ENCODE data around the gene WDR62. TPM values are rescaled to one million over a fixed set of nuclear protein-coding genes. Genes with fewer than 3 reads are reported as not detected.

WDR62 gene
- polyA plus RNA-seq, 1 donor (not counting 4 experiments of a cell fraction or from before 2014, with no cell fraction given) = 2.3 TPM

DNA sequence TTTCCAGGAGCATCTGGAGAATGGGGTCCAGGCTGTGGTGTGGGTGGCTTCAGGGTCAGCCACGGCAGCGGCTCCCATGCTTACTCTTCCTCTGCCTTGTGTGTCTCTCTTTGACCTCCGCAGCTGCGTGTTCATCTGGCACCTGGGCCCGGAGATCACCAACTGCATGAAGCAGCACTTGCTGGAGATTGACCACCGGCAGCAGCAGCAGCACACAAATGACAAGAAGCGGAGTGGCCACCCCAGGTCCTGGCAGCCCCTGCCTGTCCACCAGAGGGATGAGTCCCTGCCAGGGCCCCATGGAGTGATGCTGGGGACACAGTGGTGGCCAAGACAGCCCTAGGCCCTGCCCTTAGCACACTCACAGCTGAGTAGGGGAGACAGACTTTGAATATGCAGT, 37.9 kb downstream of the WDR62 start:
- dilution Hi-C loops (cut with MboI; ENCODE audit: extremely low pct_ligation_motif_present, low sequenced_read_pairs) = no loop called here
- Histone ChIP-seq H4K20me1 (ENCODE audit: control insufficient read depth, extremely low read depth, insufficient read depth, low read length) (no peaks in the 10 kb centered on the region), H3K4me3 (ENCODE audit: control insufficient read depth in 2 of 3, extremely low read depth in 1 of 3, insufficient read depth in 2 of 3, low read depth in 1 of 3, low read length in 3 of 3) (no peak overlapping the region), H3K4me1 (ENCODE audit: control insufficient read depth, extremely low read depth, insufficient read depth, low read length) (no peaks in the 10 kb centered on the region), H3K27ac (ENCODE audit: control insufficient read depth, insufficient read depth, low read length) (no peak overlapping the region), H3K4me2 (ENCODE audit: control insufficient read depth, extremely low read depth, insufficient read depth, low read depth, low read length) (no peak overlapping the region), H3K9ac (ENCODE audit: control insufficient read depth, extremely low read depth, insufficient read depth, low read length) (no peak overlapping the region), H2AFZ (ENCODE audit: control insufficient read depth, low read length) (no peak overlapping the region), H3K9me3 (ENCODE audit: control insufficient read depth, low read depth, low read length) (no peaks in the 10 kb centered on the region), H3K36me3 (ENCODE audit: control insufficient read depth in 2 of 2, extremely low read depth in 1 of 2, insufficient read depth in 2 of 2, low read length in 2 of 2) (peaks cover 3 to 4% of the 10 kb centered on the region in 2 experiments), H3K9me1 (ENCODE audit: control insufficient read depth, extremely low read depth, insufficient read depth, low read length) (no peaks in the 10 kb centered on the region), H3K79me2 (ENCODE audit: control insufficient read depth, insufficient read depth, low read length) (no peaks in the 10 kb centered on the region), H3K27me3 (ENCODE audit: control insufficient read depth, extremely low read depth, insufficient read depth, low read length) (no peaks in the 10 kb centered on the region)
- DNase-seq (ENCODE audit: low read depth, low spot score) = no peak
- FAIRE-seq = no peak
- TF ChIP-seq, protein P1, sequence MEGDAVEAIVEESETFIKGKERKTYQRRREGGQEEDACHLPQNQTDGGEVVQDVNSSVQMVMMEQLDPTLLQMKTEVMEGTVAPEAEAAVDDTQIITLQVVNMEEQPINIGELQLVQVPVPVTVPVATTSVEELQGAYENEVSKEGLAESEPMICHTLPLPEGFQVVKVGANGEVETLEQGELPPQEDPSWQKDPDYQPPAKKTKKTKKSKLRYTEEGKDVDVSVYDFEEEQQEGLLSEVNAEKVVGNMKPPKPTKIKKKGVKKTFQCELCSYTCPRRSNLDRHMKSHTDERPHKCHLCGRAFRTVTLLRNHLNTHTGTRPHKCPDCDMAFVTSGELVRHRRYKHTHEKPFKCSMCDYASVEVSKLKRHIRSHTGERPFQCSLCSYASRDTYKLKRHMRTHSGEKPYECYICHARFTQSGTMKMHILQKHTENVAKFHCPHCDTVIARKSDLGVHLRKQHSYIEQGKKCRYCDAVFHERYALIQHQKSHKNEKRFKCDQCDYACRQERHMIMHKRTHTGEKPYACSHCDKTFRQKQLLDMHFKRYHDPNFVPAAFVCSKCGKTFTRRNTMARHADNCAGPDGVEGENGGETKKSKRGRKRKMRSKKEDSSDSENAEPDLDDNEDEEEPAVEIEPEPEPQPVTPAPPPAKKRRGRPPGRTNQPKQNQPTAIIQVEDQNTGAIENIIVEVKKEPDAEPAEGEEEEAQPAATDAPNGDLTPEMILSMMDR (optimal IDR thresholded peaks at IDR 0.05 in 1 of 3, IDR thresholded peaks at IDR 0.05 in 1 of 3, conservative IDR thresholded peaks at IDR 0.05 in 1 of 3; ENCODE audit: extremely low read depth in 1 of 3, insufficient read depth in 2 of 3, low read length in 3 of 3) = no peak
- no peak for TF ChIP-seq EZH2 (IDR thresholded peaks at IDR 0.05; ENCODE audit: low read length)

DNA sequence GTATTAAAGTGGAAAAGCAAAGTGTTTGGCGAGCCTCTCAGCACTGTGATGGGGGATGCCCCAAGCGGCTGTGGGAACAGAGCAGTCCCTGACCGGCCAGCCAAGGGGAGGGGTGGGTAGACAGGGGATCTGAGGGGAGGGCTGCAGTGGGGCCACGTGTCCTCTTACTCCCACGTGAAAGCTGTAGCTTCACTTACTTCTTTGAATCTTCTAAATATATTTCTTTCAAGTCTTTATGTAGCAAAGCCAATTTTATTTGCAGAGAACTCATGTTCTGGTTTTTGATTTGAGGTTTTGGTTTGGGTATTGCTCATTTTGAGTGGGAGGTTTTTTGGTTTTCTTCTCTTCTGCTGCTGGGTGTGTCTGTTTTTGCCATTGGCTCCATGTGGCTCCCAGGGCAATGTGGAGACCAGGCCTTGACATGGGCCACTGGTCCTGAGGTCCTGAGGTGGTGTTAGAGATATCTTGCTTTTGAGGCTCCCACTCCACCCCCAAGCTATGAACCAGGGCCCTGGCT, 38.5 kb downstream of the WDR62 start:
- Histone ChIP-seq H3K36me3 (ENCODE audit: control insufficient read depth in 2 of 2, extremely low read depth in 1 of 2, insufficient read depth in 2 of 2, low read length in 2 of 2) (peaks cover 3 to 6% of the 10 kb centered on the region in 2 experiments), H3K27me3 (ENCODE audit: control insufficient read depth, extremely low read depth, insufficient read depth, low read length) (no peaks in the 10 kb centered on the region), H3K9me1 (ENCODE audit: control insufficient read depth, extremely low read depth, insufficient read depth, low read length) (no peaks in the 10 kb centered on the region), H2AFZ (ENCODE audit: control insufficient read depth, low read length) (no peak overlapping the region), H3K4me3 (ENCODE audit: control insufficient read depth in 2 of 3, extremely low read depth in 1 of 3, insufficient read depth in 2 of 3, low read depth in 1 of 3, low read length in 3 of 3) (no peak overlapping the region), H3K4me2 (ENCODE audit: control insufficient read depth, extremely low read depth, insufficient read depth, low read depth, low read length) (no peak overlapping the region), H3K9ac (ENCODE audit: control insufficient read depth, extremely low read depth, insufficient read depth, low read length) (no peak overlapping the region), H3K9me3 (ENCODE audit: control insufficient read depth, low read depth, low read length) (no peaks in the 10 kb centered on the region), H3K4me1 (ENCODE audit: control insufficient read depth, extremely low read depth, insufficient read depth, low read length) (no peaks in the 10 kb centered on the region), H3K27ac (ENCODE audit: control insufficient read depth, insufficient read depth, low read length) (no peak overlapping the region), H3K79me2 (ENCODE audit: control insufficient read depth, insufficient read depth, low read length) (no peaks in the 10 kb centered on the region), H4K20me1 (ENCODE audit: control insufficient read depth, extremely low read depth, insufficient read depth, low read length) (no peaks in the 10 kb centered on the region)
- FAIRE-seq (no peak), DNase-seq (ENCODE audit: low read depth, low spot score) (no peak)
- dilution Hi-C loops (cut with MboI; ENCODE audit: extremely low pct_ligation_motif_present, low sequenced_read_pairs) = no loop called here
- TF ChIP-seq, protein P1 (optimal IDR thresholded peaks at IDR 0.05 in 1 of 3, IDR thresholded peaks at IDR 0.05 in 1 of 3, conservative IDR thresholded peaks at IDR 0.05 in 1 of 3; ENCODE audit: extremely low read depth in 1 of 3, insufficient read depth in 2 of 3, low read length in 3 of 3) = no peak
- TF ChIP-seq EZH2 (IDR thresholded peaks at IDR 0.05; ENCODE audit: low read length) = no peak
